DND-41 (cell line): ENCODE data around the gene PPP1R13L.

Source experiments
- EZH2 ChIP-seq: IDR thresholded peaks from 3 replicates; pipeline ENCODE4 v1.6.1; 2012; ENCODE audit warnings: borderline replicate concordance, low read depth, mild to moderate bottlenecking, moderate library complexity, low read length, inconsistent platforms; ENCODE audit not compliant: severe bottlenecking
- TF ChIP-seq, protein P1 (sequence below): IDR thresholded peaks from 2 replicates; pipeline ENCODE4 v1.5.1; 2012; ENCODE audit warnings: borderline replicate concordance, low read length, moderate library complexity, mild to moderate bottlenecking; ENCODE audit not compliant: poor library complexity, severe bottlenecking; ENCODE audit errors: extremely low read depth

DNA sequence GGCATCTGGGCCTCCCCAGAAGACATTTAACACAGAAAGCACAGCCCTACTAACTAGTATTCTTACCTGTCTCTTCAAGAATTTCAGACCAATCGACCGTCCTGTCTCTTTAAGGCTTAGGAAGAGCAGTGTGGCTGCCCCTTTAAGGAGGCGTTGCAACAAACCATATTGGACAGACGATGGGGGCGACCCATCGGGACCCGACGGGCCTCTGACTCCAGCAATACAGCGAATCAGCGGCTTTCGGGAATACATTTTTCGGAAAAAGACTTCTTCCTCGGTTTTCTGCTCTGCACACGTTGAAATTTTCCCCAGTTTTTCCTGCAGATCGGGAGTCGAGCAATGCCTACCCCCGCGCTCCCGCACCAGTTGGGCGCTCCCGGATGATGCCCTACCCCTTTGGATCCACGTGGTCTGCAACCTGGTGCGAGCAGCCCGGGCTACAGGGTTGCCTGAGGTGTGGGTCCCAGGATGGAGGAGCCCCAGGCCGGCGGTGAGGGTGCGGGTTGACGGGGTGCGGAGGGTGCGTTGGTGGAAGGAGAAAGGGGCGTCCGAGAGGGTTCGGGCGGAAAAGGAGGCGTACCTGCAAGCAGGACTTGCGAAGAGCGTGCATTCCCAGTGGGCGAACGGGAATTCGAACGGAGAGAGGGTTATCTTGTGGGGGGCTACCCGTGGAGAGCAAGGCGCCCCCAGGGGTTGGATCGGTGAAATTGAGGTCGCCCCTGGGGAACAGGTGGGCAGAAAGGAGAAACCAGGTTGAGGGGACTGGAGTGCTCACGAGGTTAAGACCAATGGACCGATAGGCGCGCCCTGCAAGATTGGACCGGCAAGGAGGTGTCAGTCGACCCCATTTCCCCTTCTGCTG is 1.6 kb upstream of the PPP1R13L start, which contains the start of gene POLR1G:
- TF ChIP-seq EZH2 = no peak
- TF ChIP-seq, protein P1, sequence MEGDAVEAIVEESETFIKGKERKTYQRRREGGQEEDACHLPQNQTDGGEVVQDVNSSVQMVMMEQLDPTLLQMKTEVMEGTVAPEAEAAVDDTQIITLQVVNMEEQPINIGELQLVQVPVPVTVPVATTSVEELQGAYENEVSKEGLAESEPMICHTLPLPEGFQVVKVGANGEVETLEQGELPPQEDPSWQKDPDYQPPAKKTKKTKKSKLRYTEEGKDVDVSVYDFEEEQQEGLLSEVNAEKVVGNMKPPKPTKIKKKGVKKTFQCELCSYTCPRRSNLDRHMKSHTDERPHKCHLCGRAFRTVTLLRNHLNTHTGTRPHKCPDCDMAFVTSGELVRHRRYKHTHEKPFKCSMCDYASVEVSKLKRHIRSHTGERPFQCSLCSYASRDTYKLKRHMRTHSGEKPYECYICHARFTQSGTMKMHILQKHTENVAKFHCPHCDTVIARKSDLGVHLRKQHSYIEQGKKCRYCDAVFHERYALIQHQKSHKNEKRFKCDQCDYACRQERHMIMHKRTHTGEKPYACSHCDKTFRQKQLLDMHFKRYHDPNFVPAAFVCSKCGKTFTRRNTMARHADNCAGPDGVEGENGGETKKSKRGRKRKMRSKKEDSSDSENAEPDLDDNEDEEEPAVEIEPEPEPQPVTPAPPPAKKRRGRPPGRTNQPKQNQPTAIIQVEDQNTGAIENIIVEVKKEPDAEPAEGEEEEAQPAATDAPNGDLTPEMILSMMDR = no peak
